NT2/D1 (cell line): Measurements from ENCODE around the gene TMEM129.

Experiments used
- DNase-seq: peaks from one replicate; pipeline ENCODE4 v3.0.0-alpha.2; 2011; ENCODE audit warnings: low read depth, low spot score
- H3K27me3 ChIP-seq: 2 replicates; pipeline ENCODE4 v1.6.0; 2011; ENCODE audit warnings: mild to moderate bottlenecking; ENCODE audit not compliant: insufficient read length, insufficient read depth
- H3K36me3 ChIP-seq: 2 replicates; pipeline ENCODE4 v1.6.1; 2011; ENCODE audit warnings: mild to moderate bottlenecking, low read length, mixed read lengths; ENCODE audit not compliant: insufficient read depth, insufficient read length
- H3K4me1 ChIP-seq: 2 replicates; pipeline ENCODE4 v1.5.1; 2011; ENCODE audit not compliant: insufficient read depth, insufficient read length
- H3K4me3 ChIP-seq: 2 replicates; pipeline ENCODE4 v1.5.1; 2011; ENCODE audit warnings: low read depth; ENCODE audit not compliant: insufficient read length
- H3K9ac ChIP-seq: 2 replicates; pipeline ENCODE4 v1.6.0; 2011; ENCODE audit warnings: low read depth; ENCODE audit not compliant: insufficient read length
- H3K9me3 ChIP-seq: 2 replicates; pipeline ENCODE4 v1.5.1; 2011; ENCODE audit warnings: mild to moderate bottlenecking, low read length; ENCODE audit not compliant: insufficient read depth
- SUZ12 ChIP-seq: IDR thresholded peaks from 2 replicates; pipeline ENCODE4 v1.6.1; 2011; ENCODE audit not compliant: insufficient read length, insufficient read depth; ENCODE audit errors: extremely low read depth
- YY1 ChIP-seq: IDR thresholded peaks from 2 replicates; pipeline ENCODE4 v1.6.1; 2011; ENCODE audit not compliant: insufficient read length, insufficient read depth
- ZNF274 ChIP-seq: IDR thresholded peaks from 2 replicates; pipeline ENCODE4 v1.6.1; 2011; ENCODE audit warnings: mild to moderate bottlenecking, low read depth, low read length

TMEM129 gene

DNA sequence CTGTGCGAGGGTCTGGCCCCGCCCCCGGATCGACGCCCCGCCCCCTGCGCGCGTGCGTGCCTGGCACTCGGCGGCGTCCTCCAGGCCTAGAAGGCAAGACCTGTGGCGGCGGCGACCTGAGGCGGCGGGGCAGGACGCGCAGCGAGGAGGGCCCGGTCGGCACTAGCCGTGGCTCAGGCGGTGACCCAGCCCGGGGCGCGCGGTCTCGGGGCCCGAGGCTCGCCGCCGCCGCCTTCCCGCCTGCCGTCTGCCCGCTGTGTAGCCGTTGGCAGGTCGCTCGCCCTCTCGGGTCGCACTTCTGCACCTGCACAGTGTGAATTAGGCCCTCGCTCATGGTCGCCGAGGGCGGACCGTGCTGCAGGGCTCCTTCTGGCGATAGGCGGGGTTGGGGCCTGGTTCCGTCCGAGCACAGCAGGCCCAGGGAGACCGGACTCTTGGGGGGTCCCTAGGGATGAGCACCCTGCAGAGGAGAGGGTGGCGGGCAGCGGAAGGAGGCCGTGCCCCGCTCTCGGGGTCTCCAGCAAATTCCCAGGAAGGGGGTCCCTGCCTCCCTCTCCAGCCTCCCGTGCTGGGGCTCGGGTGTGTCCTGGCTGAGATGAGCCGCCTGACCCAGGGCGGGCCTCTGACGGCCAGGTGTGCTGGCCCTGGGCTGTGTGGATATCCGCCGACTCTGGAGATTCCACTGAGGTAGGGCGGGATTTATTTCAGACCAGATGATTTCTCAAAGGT lies 36.5 kb downstream of the TMEM129 start:
- H3K4me3 ChIP-seq = peak overlapping the region; percentile 18
- peaks cover 4% of the 10 kb centered on the region for H3K4me1 ChIP-seq
- TF ChIP-seq SUZ12 = no peak
- TF ChIP-seq ZNF274 = no peak
- TF ChIP-seq YY1 = no peak
- H3K9me3 ChIP-seq = no peaks in the 10 kb centered on the region
- H3K27me3 ChIP-seq = peaks cover 13% of the 10 kb centered on the region
- no peak for DNase-seq
- H3K36me3 ChIP-seq = peaks cover 3% of the 10 kb centered on the region
- peak overlapping the region; percentile 56 for H3K9ac ChIP-seq

DNA sequence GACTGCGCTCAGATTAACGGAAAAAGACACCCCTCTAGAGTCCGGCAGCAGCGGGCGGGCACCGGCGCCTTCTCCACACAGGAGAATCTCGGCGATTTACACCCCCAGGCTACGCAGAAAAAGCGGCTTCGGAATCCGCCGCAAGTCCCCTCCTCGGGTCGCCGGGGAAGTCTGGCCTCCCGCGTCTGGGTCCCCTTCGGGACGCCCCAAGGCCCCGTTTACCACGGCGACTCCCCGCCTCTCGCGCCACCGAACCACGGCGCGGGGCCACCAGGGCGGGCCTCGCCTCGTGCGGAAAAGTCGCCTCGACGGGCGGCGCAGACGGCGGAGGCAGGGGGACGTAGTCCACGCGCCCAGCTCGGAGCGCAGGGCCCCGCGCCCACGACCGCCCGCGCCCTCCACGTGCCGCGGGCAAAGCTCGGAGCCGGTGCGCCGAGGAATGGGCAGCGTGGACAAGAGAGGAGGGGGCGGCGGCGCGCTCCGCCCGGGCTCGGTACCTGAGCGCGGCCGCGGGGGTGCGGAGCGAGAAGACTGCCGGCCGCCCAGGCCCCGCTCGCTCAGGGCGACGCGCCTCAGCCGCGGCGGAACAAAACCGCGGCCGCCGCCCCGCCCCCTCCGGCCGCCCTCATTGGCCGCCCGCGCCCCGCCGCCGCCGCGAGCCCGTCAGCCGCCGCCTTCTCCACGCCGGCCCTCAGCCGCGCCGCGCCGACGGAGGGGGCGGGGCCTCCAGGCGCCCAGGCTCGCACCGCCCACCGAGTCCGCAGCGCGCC lies 37.2 kb downstream of the TMEM129 start, which contains the start of gene FAM53A:
Gene FAM53A (minus strand): TSS at position 578 of the 770 bp plus-strand sequence. CDS start 15,572 bp downstream, outside the sequence.
- peak within 1 kb of the TSS; percentile 86 for H3K9ac ChIP-seq
- H3K4me1 ChIP-seq = peaks cover 4% of the 10 kb centered on the region
- DNase-seq = peak; percentile 66
- peaks cover 13% of the 10 kb centered on the region for H3K27me3 ChIP-seq
- TF ChIP-seq YY1 (no peak), ZNF274 (no peak), SUZ12 (no peak)
- no peaks in the 10 kb centered on the region for H3K36me3 ChIP-seq
- H3K4me3 ChIP-seq = peak within 1 kb of the TSS; percentile 82
- H3K9me3 ChIP-seq = no peaks in the 10 kb centered on the region

DNA sequence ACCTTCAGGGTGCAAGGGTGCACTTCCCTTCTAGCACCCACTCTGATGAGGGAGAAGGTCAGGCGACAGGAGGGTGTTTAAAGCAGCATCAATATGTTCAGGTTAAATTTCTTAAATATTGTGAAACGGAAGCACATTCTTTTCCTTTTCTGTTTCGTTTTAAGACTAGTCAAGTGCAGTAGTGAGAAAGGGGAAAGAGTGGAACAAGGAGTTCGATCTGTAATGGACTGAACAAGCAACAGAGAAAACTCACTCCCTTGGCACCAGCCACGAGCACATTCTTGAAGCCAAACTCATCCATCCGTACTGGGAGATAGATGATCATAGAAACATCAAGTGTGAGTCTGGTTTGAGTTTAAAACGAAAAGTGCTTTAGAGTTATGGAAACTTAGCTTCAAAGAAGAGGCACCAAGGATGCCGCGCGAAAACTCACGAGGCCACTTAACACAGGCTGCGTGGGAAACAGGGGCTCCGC lies 37.8 kb downstream of the TMEM129 start:
- H3K9ac ChIP-seq = peak overlapping the region; percentile 86
- no peaks in the 10 kb centered on the region for H3K9me3 ChIP-seq
- H3K4me3 ChIP-seq = peak overlapping the region; percentile 82
- no peak for DNase-seq
- TF ChIP-seq ZNF274 = no peak
- no peak for TF ChIP-seq SUZ12
- TF ChIP-seq YY1 = no peak
- H3K27me3 ChIP-seq = peaks cover 13% of the 10 kb centered on the region
- peaks cover 4% of the 10 kb centered on the region for H3K4me1 ChIP-seq
- no peaks in the 10 kb centered on the region for H3K36me3 ChIP-seq

DNA sequence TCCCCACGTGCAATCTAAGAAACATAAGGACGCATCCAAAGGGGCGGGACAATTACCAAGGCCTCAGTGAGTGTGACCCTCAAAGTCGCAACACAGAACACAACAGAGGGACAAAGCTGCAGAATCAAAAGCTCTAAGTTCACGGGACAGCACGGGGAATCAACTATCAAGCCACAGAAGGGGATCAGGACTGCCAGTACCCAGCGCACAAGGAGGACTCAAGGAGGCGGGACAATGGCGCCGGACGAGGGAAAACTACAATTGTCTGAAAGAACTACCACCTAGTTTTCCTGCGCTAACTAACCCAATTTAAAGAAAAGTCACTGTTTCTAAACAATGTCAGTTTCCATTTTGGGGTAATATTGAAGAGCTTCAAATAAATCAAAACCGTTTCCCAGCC lies 38.3 kb downstream of the TMEM129 start:
- Histone ChIP-seq H3K4me3 (peak overlapping the region; percentile 82), H3K9ac (peak overlapping the region; percentile 86), H3K9me3 (no peaks in the 10 kb centered on the region), H3K27me3 (peaks cover 13% of the 10 kb centered on the region), H3K4me1 (peaks cover 4% of the 10 kb centered on the region), H3K36me3 (no peaks in the 10 kb centered on the region)
- no peak for DNase-seq
- TF ChIP-seq SUZ12 (no peak), YY1 (no peak), ZNF274 (no peak)

DNA sequence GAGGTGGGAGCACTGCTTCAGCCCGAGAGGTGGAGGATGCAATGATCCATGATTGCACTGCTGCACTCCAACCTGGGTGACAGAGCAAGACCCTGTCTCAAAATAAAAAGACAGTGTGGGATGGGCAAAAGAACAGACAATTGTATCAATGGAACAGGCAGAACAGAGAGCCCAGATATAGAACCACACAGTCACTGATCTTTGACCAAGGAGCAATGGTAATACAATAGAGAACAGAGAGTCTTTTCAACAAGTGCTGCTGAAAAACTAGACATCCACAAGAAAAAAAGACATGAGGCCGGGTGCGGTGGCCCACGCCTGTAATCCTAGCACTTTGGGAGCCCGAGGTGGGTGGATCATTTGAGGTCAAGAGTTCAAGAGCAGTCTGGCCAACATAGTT lies 42.9 kb downstream of the TMEM129 start:
- TF ChIP-seq YY1 = no peak
- TF ChIP-seq ZNF274 = no peak
- TF ChIP-seq SUZ12 = no peak
- Histone ChIP-seq H3K4me3 (no peak overlapping the region), H3K36me3 (no peaks in the 10 kb centered on the region), H3K9ac (no peak overlapping the region), H3K27me3 (peaks cover 10% of the 10 kb centered on the region), H3K4me1 (peaks cover 8% of the 10 kb centered on the region), H3K9me3 (no peaks in the 10 kb centered on the region)
- no peak for DNase-seq

DNA sequence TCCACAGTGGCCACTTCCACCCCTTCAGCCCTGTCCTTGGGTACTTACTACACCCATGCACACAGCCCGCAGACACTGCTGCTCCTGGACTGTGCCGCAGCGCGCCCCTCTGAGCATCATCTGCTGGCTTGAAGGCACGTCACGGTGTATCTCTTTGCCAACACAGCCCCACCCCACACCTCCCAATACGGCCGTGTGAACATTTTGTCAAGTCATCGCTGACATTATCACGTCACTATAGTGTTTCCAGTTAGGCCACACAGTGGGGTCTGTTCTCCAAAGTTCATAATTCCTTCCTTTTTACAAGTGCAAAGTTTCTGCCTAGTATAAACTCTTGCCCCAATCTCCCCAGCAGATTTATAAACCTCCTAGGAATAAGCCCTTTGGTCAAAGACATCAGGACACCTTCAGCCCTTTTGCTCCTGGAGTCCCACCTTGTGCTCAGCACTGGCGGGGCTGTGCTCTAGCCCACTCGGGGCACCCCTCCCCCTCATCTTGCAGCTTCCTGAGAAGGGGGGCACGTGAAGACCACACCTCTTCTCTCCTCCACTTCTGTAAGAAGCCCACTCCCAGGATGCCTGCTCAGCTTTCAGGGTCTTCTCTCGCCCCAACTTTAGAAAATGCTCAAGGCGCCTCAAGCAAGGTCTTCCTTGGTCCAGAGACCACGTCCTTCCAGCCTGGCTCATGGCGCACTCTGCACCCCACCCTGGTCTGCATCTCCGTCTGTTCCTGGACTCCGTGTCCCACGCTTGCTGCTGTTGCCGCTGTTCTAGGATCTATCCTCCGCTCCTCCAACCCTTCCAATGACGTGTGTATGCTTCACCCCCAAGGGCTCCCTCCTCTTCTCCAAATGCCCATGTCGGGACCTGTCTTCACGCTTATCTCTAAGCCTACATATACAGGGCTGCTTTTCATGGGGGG lies 44.3 kb downstream of the TMEM129 start:
- Histone ChIP-seq H3K9ac (no peak overlapping the region), H3K27me3 (no peaks in the 10 kb centered on the region), H3K4me1 (peaks cover 8% of the 10 kb centered on the region)

More for the DNA sequence above, 44.3 kb downstream of the TMEM129 start:
- no peak for DNase-seq
- no peaks in the 10 kb centered on the region for H3K9me3 ChIP-seq
- H3K4me3 ChIP-seq = no peak overlapping the region
- H3K36me3 ChIP-seq = no peaks in the 10 kb centered on the region
- TF ChIP-seq YY1 = no peak
- no peak for TF ChIP-seq SUZ12
- TF ChIP-seq ZNF274 = no peak
